ENCODE data around the gene ABHD17A. TPM values are rescaled to one million over a fixed set of nuclear protein-coding genes. Genes with fewer than 3 reads are reported as not detected.
"Not testable (repeated sequence)": the region's sequence is repeated elsewhere in the genome, so short reads cannot be mapped to it uniquely, and the experiment has no call there.

Gene ABHD17A
- polyA plus RNA-seq, 1 donor: 52.9 TPM

GRCh38 chr19:1881393-1882088 is 3.8 kb downstream of the ABHD17A start:
- DNase-seq (ENCODE audit: low read depth): not testable (repeated sequence)

GRCh38 chr19:1880611-1881392 is 4.5 kb downstream of the ABHD17A start:
- DNase-seq (ENCODE audit: low read depth): no peak

GRCh38 chr19:1879982-1880381 is 5.3 kb downstream of the ABHD17A start:
- not testable (repeated sequence) for DNase-seq (ENCODE audit: low read depth)

GRCh38 chr19:1878583-1878982 is 6.7 kb downstream of the ABHD17A start:
- not testable (repeated sequence) for DNase-seq (ENCODE audit: low read depth)

- not testable (repeated sequence) for DNase-seq (ENCODE audit: low read depth)
Observed at GRCh38 chr19:1877280-1877660, 8.0 kb downstream of the ABHD17A start.

- not testable (repeated sequence) for DNase-seq (ENCODE audit: low read depth)
Observed at GRCh38 chr19:1876496-1877279, 8.6 kb downstream of the ABHD17A start.

GRCh38 chr19:1875646-1876495 is 9.4 kb downstream of the ABHD17A start:
- DNase-seq (ENCODE audit: low read depth): no peak

GRCh38 chr19:1875265-1875645 is 10.0 kb downstream of the ABHD17A start:
- not testable (repeated sequence) for DNase-seq (ENCODE audit: low read depth)

GRCh38 chr19:1874554-1875185 is 10.6 kb downstream of the ABHD17A start:
- no peak for DNase-seq (ENCODE audit: low read depth)

- DNase-seq (ENCODE audit: low read depth): no peak
Observed at GRCh38 chr19:1873524-1874473, 11.5 kb downstream of the ABHD17A start.

- DNase-seq (ENCODE audit: low read depth): no peak
Observed at GRCh38 chr19:1872807-1873523, 12.3 kb downstream of the ABHD17A start.

- DNase-seq (ENCODE audit: low read depth): no peak
Observed at GRCh38 chr19:1871630-1872029, 13.7 kb downstream of the ABHD17A start.

GRCh38 chr19:1871140-1871597 is 14.1 kb downstream of the ABHD17A start:
- DNase-seq (ENCODE audit: low read depth): no peak

- no peak for DNase-seq (ENCODE audit: low read depth)
Observed at GRCh38 chr19:1868971-1869370, 16.3 kb downstream of the ABHD17A start.

GRCh38 chr19:1867349-1867724 is 18.0 kb downstream of the ABHD17A start:
- DNase-seq (ENCODE audit: low read depth): no peak

GRCh38 chr19:1866693-1867348 is 18.5 kb downstream of the ABHD17A start:
- DNase-seq (ENCODE audit: low read depth): no peak

- no peak for DNase-seq (ENCODE audit: low read depth)
Observed at GRCh38 chr19:1865172-1866010, 19.9 kb downstream of the ABHD17A start.

All from forelimb muscle (tissue), 1 donor.